Upper lobe of left lung (tissue), 6 donors: ENCODE results near the gene RAP1GAP. TPM values are rescaled to one million over a fixed set of nuclear protein-coding genes. Genes with fewer than 3 reads are reported as not detected.
A peak's percentile ranks its signal among the peaks of the same experiment; 100 is the strongest.

Experiments
- ATAC-seq, 2 donors: fragments of 200-7000 bp; cut with Tn5 transposase; one replicate each; pipeline ENCODE4 v1.9.1; 2022; ENCODE audit warnings: mild to moderate bottlenecking in 2 of 2, moderate library complexity in 2 of 2; ENCODE audit not compliant: low FRiP score in 2 of 2
- DNase-seq, 2 donors: peaks; one replicate each; pipeline ENCODE4 v3.0.0-alpha.2; 2019 to 2020
- H3K27ac ChIP-seq, 4 donors: fragments of 200-600 bp; sonication (generic); one replicate each; pipeline ENCODE4 v1.5.1; 2016 to 2019
- H3K27me3 ChIP-seq, 4 donors: fragments of 200-600 bp; sonication (generic); one replicate each; pipeline ENCODE4 v1.5.1; 2017 to 2019
- H3K36me3 ChIP-seq, 4 donors: fragments of 200-600 bp; sonication (generic); one replicate each; pipeline ENCODE4 v1.5.1; 2016 to 2019
- H3K4me1 ChIP-seq, 4 donors: fragments of 200-600 bp; sonication (generic); one replicate each; pipeline ENCODE4 v1.5.1; 2018 to 2019
- H3K4me3 ChIP-seq, 4 donors: fragments of 200-600 bp; sonication (generic); one replicate each; pipeline ENCODE4 v1.5.1; 2017 to 2019; ENCODE audit warnings: mild to moderate bottlenecking in 2 of 4, moderate library complexity in 1 of 4
- H3K9me3 ChIP-seq, 4 donors: fragments of 200-600 bp; sonication (generic); one replicate each; pipeline ENCODE4 v1.5.1; 2018 to 2019
- EP300 ChIP-seq, 4 donors: sonication (generic); formaldehyde crosslinking; IDR thresholded peaks; one replicate each; pipeline ENCODE4 v1.5.1; 2017; ENCODE audit warnings: antibody characterized with exemption in 4 of 4, control low read depth in 2 of 4
- POLR2A ChIP-seq, 4 donors: fragments of 450-650 bp; IDR thresholded peaks; one replicate each; pipeline ENCODE4 v1.5.1; 2016 to 2017; ENCODE audit warnings: antibody characterized with exemption in 4 of 4, mild to moderate bottlenecking in 2 of 4
- POLR2AphosphoS5 ChIP-seq, 2 donors: sonication (generic); formaldehyde crosslinking; IDR thresholded peaks; one replicate each; pipeline ENCODE4 v1.5.1; 2017; ENCODE audit warnings: antibody characterized with exemption in 2 of 2
- WGBS, 2 donors: methylation state at CpG; one replicate each; pipeline ENCODE4 v1.1.5; 2017 to 2018; 5-methylcytosine and 5-hydroxymethylcytosine counted together
- total RNA-seq, 6 donors: library from RNA; depleted of rRNA in 4 of 6; stranded (reverse); fragments of >200 nt in 4 of 6; gene quantifications; one replicate each; pipeline versions ENCODE4 v1.1.0 to v1.2.1, GENCODE V29; 2016 to 2021
- TF ChIP-seq, protein P1 (sequence below), 6 experiments: fragments of 450-650 bp in 4 of 6; fragments of 200-600 bp in 2 of 6; sonication (generic) in 2 of 6; IDR thresholded peaks; one replicate each; pipeline ENCODE4 v1.5.1; 2016 to 2019; ENCODE audit warnings: antibody characterized with exemption in 6 of 6
- donor health status: DM: no; HTN: no; CAD: no; lungs with moderate emphysema.
- donor health status: DM: no; HTN: yes; CAD: no; lungs with severe emphysema.

The RAP1GAP gene
- total RNA-seq, 6 donors from 2014 or later: 26.9 to 65.2 (median 36.7) TPM

DNA sequence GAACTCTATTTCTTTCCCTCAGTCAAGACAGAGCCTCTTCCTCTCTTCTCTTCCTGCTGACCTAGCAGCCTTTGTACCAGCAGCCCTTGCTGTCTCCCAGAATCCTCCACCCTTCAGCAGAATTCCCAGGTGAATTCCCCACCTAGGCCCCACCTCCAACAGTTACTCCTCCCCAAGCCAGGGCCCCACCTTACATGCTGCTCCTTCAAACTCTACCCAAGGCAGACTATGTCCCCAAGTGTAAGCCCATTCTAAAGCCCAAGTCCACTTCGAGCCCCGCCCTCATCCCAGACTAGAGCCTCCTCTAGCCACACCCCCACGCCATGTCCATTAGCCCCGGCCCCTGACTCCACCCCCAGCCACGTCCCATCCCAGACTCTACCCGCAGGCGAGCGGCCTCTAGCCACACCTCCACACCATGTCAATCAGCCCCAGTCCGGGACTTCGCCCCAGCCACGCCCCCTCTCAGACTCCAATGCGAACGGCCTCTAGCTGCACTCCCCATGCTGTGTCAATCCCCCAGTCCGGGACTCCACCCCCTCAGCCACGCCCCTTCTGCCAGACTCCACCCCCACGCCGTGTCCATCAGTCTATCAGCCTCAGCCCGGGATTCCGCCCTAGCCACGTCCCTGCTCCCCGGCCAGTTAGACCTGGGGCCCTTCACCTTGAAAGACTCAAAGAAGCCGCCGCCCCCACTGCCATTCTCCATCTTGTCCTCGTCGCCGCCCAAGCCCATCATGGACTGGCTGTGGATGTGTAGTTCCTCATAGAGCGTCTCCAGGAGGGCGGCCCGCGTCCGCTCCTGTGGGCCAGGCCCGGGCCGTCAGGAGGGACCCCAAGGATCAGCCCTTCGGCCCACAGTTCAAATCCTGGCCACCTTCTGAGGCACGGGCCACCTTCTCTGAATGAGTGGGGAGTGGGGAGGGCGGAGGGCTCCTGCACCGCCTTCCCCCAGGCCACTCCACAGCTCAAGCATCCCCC lies 61.3 kb downstream of the RAP1GAP start:
- ATAC-seq (peak; percentile 80 to 87), DNase-seq (peak; percentile 86 to 90)
- no peak overlapping the region for H3K27ac ChIP-seq
- H3K27me3 ChIP-seq: no peaks in the 10 kb centered on the region
- no peaks in the 10 kb centered on the region for H3K9me3 ChIP-seq
- peaks cover 0 to 11% (median 0%) of the 10 kb centered on the region in 4 donors for H3K36me3 ChIP-seq
- H3K4me1 ChIP-seq: peaks cover 0 to 18% (median 3%) of the 10 kb centered on the region in 4 donors
- TF ChIP-seq POLR2AphosphoS5 (IDR thresholded peaks at IDR 0.05) (no peak), EP300 (IDR thresholded peaks at IDR 0.05) (no peak), POLR2A (IDR thresholded peaks at IDR 0.05) (no peak)
- TF ChIP-seq, protein P1, sequence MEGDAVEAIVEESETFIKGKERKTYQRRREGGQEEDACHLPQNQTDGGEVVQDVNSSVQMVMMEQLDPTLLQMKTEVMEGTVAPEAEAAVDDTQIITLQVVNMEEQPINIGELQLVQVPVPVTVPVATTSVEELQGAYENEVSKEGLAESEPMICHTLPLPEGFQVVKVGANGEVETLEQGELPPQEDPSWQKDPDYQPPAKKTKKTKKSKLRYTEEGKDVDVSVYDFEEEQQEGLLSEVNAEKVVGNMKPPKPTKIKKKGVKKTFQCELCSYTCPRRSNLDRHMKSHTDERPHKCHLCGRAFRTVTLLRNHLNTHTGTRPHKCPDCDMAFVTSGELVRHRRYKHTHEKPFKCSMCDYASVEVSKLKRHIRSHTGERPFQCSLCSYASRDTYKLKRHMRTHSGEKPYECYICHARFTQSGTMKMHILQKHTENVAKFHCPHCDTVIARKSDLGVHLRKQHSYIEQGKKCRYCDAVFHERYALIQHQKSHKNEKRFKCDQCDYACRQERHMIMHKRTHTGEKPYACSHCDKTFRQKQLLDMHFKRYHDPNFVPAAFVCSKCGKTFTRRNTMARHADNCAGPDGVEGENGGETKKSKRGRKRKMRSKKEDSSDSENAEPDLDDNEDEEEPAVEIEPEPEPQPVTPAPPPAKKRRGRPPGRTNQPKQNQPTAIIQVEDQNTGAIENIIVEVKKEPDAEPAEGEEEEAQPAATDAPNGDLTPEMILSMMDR (IDR thresholded peaks at IDR 0.05): no peak
- H3K4me3 ChIP-seq: peak overlapping the region in 1 of 4 donors; percentile 6
- WGBS, 2 donors: 20 to 51% methylated on average over 25 to 36 of the region's 37 CpGs

DNA sequence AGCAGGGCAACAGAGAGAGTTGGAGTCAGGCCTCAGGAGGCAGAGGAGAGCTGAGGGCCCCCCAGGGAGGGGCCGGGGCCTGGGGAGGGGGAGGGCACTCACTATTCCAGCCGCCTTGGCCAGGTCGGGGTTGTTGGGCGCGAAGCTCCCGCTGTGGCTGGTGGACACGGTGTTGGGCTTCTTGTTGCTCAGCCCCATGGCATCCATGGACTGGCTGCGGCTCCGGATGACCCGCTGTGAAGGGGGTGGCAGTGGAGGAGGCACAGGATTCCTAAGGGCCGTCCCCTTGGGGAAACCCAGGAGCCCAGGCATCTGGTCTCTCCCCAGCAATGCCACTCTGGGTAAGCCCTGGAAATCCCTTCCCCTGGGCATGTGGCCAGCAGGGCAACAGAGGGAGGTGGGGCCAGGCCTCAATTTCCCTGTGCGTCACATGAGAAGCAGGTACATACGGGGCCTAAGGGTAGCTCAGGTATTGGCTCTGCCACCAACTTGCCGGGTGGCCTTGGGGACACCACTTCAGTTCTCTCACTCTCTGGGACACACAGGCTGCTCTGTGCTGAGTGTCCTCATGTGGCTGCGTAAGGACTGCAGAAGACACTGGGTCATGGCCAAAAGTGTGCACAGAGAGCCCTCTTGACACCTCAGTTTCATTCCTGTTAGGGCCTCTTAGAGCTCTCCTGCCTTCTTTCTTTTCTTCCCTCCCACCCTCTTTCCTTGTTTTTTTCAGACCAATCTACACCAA lies 63.0 kb downstream of the RAP1GAP start:
- no peak overlapping the region for H3K27ac ChIP-seq
- WGBS, 2 donors: 73 to 89% methylated on average over 9 to 12 of the region's 15 CpGs
- DNase-seq (peak; percentile 56 to 58), ATAC-seq (peak in 1 of 2 donors; percentile 1)
- peaks cover 0 to 18% (median 3%) of the 10 kb centered on the region in 4 donors for H3K4me1 ChIP-seq
- TF ChIP-seq EP300 (IDR thresholded peaks at IDR 0.05) (no peak), POLR2A (IDR thresholded peaks at IDR 0.05) (no peak), POLR2AphosphoS5 (IDR thresholded peaks at IDR 0.05) (no peak)
- TF ChIP-seq, protein P1 (IDR thresholded peaks at IDR 0.05): no peak
- no peaks in the 10 kb centered on the region for H3K36me3 ChIP-seq
- no peaks in the 10 kb centered on the region for H3K27me3 ChIP-seq
- H3K4me3 ChIP-seq: no peak overlapping the region
- no peaks in the 10 kb centered on the region for H3K9me3 ChIP-seq

DNA sequence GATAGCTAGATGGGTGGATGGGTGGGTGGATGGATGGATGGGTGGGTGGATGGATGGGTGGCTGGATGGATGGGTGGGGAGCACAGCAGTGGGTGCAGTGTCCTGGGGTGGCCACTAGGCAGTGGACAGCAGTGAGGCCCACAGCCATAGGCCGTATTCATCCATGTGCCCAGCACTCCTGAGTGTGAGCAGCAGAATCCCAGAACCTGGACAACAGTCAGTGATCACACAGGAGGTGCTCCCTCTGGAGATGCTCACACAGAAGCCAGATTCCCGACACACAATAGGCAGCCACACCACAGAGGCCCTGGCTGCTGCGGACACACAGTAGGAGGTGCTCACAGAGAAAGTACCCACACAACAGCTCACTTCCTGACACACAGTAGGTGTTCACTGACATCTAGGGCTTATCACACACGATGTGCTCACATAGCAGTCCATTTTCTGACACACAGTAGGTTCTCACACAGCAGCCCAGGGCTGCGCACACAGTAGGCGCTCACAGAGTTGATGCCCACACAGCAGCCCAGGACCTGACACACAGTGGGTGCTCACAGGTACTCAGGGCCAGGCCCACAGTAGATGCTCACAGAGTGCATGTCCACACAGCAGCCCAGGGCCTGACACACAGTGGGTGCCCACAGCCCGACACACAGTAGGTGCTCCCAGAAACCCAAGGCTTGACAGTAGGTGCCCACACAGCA lies 64.0 kb downstream of the RAP1GAP start:
- no peaks in the 10 kb centered on the region for H3K27me3 ChIP-seq
- no peak overlapping the region for H3K4me3 ChIP-seq
- 50 to 87% methylated on average over 2 to 6 of the region's 7 CpGs for WGBS, 2 donors
- no peaks in the 10 kb centered on the region for H3K36me3 ChIP-seq
- DNase-seq (no peak), ATAC-seq (no peak)
- H3K9me3 ChIP-seq: no peaks in the 10 kb centered on the region
- H3K27ac ChIP-seq: no peak overlapping the region
- no peak for TF ChIP-seq EP300 (IDR thresholded peaks at IDR 0.05)
- TF ChIP-seq POLR2A (IDR thresholded peaks at IDR 0.05): no peak
- no peak for TF ChIP-seq POLR2AphosphoS5 (IDR thresholded peaks at IDR 0.05)
- TF ChIP-seq, protein P1 (IDR thresholded peaks at IDR 0.05): no peak
- H3K4me1 ChIP-seq: peaks cover 0 to 18% (median 3%) of the 10 kb centered on the region in 4 donors

DNA sequence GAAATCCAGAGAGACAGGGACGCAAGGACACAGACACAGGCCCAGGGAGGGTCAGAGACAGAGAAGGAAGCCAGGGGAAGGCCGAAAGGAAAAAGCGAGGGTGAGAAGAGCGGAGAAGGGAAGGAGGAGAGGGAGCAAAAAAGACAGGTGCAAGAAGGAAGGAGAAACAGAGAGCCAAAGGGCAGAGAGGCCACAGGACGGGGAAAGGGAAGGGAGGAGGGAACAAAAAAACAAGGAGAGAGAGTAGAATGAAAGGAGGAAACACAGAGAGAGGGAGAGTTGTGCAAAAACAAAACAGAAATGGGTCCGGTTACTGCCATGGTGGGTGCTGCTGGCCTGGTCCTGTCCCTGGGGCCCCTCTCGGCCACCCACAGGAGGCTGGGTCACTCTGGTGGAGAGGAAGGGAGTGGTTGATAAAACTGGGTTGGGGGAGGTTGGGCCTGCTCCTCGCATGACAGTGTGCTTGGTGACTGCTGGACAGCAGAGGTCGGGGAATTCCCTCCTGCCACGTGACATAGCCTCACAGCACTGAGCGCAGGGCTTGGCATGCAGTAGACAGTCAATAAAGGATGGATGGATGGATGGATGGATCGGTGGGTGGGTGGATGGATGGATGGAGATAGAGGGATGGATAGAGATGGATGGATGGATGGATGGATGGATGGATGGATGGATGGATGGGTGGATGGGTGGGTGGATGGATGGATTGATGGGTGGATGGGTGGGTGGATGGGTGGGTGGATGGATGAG lies 64.8 kb downstream of the RAP1GAP start:
- DNase-seq (no peak), ATAC-seq (no peak)
- 76 to 81% methylated on average over 12 of the region's 12 CpGs for WGBS, 2 donors
- Histone ChIP-seq H3K9me3 (no peaks in the 10 kb centered on the region), H3K4me1 (peaks cover 0 to 18% (median 3%) of the 10 kb centered on the region in 4 donors), H3K36me3 (peaks cover 0 to 2% (median 0%) of the 10 kb centered on the region in 4 donors), H3K27ac (no peak overlapping the region), H3K27me3 (no peaks in the 10 kb centered on the region), H3K4me3 (no peak overlapping the region)
- TF ChIP-seq POLR2A (IDR thresholded peaks at IDR 0.05): no peak
- TF ChIP-seq EP300 (IDR thresholded peaks at IDR 0.05): no peak
- TF ChIP-seq, protein P1 (IDR thresholded peaks at IDR 0.05): no peak
- no peak for TF ChIP-seq POLR2AphosphoS5 (IDR thresholded peaks at IDR 0.05)
